Stomach (tissue), 4 donors: Measurements from ENCODE around the gene KIR2DL1.

ENCODE experiments used
- CTCF ChIP-seq, 7 experiments: fragments of 450-650 bp in 4 of 7; fragments of 200-600 bp in 3 of 7; sonication (generic) in 3 of 7; IDR thresholded peaks; one replicate each; pipeline ENCODE4 v1.5.1; 2016 to 2019; ENCODE audit warnings: antibody characterized with exemption in 7 of 7, control low read depth in 2 of 7, mild to moderate bottlenecking in 1 of 7
- POLR2A ChIP-seq, 4 donors: fragments of 450-650 bp; IDR thresholded peaks; one replicate each; pipeline ENCODE4 v1.6.1; 2016; ENCODE audit warnings: antibody characterized with exemption in 4 of 4, control low read depth in 2 of 4, mild to moderate bottlenecking in 1 of 4, moderate library complexity in 1 of 4
- POLR2AphosphoS5 ChIP-seq, 3 donors: sonication (generic); formaldehyde crosslinking; IDR thresholded peaks; one replicate each; pipeline ENCODE4 v1.6.1; 2016; ENCODE audit warnings: antibody characterized with exemption in 3 of 3

GRCh38 chr19:54804101-54804500 is 34.5 kb downstream of the KIR2DL1 start:
- TF ChIP-seq CTCF (IDR thresholded peaks at IDR 0.05), result no peak
- no peak for TF ChIP-seq POLR2A (IDR thresholded peaks at IDR 0.05)
- TF ChIP-seq POLR2AphosphoS5 (IDR thresholded peaks at IDR 0.05), result no peak
